Stimulated activated CD4-positive, alpha-beta T cell treated with anti-CD3 and anti-CD28 coated beads, Interleukin-15, amount 100 ng/mL, for 48 hours (primary cell): ENCODE results near the gene SRR.

ENCODE experiments used
- DNase-seq, 2 donors: peaks; one replicate each; pipeline ENCODE4 v3.0.0-alpha.2; 2020; ENCODE audit warnings: low read depth in 2 of 2

Gene SRR

DNA sequence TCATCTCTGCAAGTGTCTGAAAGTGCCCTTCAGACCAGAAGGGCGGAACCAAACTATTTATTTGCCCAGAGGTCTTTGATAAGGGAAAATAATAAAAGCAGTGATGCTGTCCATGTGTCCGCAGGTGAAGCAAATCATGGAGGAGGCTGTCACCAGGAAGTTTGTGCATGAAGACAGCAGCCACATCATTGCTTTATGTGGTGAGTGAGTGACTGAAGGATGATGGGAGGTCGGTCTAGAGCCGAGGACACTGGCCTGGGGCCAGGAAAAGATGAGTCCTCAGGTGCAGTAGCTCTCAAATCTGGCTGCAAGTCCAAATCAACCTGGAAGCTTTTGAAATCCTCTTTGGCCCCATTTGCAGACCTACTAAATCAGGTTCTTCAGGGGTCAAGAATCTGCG, 39.7 kb downstream of the SRR start:
- peak in 1 of 2 donors; percentile 49 for DNase-seq

DNA sequence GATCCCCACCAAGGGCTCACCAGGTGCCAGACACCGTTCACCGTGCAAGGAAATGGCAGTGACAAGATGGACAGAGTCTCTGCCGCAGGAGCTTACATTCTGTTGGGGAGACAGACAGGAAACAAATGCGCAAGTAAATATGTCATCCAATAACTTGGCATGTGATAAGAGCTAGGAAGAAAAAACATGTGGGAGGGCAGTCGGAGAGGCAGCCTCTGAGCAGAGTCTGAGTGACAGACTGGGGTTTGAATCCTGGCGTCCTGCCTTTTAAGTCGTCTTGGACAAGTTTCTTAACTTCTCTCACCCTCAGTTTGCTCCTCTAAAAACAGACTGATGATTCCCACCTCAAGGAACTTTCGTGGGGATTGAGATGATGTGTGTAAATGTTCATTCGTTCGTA, 40.8 kb downstream of the SRR start:
- no peak for DNase-seq

DNA sequence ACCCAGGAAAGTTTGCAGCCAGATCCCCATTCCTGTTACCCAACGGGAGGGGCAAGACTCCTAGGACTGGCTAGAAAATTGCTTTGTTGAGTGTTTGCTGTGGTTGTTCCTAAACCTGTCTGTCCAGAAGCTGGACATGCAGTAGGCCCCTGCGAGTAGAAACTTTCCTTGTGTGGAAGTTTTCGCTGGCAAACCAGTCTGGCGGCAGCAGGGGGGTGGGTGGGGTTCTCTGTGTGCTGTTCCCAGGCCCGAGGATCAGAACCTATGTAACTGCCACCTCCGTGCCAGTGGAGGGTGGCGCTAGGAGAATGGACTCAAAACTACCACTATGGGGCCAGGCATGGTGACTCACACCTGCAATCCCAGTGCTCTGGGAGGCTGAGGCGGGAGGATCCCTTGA, 42.7 kb downstream of the SRR start:
- DNase-seq = no peak

DNA sequence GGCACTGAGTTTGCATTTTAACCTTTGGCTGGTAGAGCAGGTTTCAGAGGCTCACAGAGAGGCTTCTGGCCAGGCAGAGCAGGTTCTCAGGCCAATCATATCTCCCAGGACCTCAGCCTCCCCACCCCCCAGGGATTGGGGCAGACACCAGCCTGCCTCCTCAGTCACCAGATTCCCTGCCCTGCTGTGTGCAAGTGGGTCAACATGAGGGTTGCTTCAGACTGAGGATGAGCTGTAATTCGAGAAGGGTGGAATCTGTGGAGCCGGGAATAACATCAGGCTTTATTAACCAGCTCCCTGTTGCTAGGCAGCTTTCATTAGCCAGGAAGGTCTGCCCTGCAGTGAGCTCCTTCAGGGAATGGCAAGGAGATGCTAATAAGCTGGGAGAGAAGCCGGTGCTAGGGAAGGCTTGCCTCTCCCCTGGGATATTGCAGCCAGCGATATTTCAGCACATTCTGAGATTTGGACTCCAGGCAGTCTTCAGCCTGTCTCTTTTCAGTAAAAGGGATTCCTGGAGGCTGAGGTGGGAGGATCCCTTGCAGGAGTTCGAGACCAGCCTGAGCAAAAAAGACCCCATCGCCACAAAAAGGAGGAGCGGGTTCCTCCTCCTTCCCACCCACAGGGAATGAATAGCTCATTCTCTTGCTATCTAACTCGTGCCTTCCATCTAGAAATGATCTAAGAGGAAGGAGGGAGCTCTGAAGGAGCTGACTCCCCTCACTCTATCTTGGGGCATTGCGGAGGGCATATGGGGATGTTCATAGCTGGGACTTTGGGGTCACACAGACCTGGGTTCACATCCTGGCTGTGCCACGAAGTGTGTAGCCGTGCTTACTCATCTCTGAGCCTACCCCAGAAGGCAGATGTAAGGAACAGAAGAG, 44.3 kb downstream of the SRR start:
- no peak for DNase-seq

DNA sequence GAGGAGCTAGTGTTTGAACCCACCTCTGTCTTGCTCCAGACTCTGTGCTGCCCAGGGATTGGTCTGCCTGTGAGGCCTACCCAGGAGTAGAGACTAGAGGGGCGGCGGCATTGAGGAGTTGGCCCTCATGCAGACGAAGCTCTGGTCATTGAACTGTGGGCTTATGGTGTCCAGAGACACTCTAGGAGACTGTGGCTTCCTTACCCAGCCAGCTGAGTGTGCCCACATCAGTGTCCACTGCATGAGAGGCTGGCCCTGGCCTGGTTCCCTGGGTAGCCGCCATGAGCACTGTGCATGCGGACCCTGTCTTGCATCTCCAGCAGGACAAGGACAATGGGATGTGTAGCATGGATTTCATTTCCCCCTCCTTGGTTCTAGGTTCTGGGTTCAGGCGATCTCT, 47.5 kb downstream of the SRR start:
- no peak for DNase-seq

DNA sequence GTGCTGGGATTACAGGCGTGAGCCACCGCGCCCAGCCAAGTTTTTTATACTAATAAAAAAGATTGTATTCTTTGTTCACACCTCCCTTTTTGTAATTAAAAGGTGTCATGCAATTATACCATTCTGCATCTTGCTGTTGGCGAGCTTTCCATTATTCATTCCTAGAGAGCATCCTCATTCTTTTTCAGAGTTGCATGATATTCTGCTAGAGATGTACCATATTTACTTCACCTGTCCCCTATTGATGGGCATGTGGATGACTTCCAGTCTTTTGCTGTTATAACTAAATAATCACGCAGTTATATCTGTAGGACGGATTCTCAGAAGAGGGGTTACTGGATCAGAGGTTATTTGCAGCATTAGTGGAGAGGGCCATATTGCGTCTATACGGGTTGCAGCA, 50.6 kb downstream of the SRR start:
- DNase-seq = no peak

DNA sequence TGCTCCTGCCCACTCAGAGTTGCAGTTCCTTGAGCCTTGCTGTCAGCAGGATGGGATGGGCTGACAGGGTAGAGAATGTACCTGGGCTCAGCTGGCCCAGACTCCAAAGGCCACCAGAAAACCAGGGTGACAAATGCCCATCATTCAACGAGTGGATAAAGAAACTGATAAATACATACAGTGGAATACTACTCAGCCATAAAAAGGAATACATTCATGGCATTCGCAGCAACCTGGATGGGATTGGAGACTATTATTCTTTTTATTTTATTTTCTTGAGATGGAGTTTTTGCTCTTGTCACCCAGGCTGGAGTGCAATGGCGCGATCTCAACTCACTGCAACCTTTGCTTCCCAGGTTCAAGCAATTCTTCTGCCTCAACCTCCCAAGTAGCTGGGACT, 53.5 kb downstream of the SRR start:
- DNase-seq = no peak

DNA sequence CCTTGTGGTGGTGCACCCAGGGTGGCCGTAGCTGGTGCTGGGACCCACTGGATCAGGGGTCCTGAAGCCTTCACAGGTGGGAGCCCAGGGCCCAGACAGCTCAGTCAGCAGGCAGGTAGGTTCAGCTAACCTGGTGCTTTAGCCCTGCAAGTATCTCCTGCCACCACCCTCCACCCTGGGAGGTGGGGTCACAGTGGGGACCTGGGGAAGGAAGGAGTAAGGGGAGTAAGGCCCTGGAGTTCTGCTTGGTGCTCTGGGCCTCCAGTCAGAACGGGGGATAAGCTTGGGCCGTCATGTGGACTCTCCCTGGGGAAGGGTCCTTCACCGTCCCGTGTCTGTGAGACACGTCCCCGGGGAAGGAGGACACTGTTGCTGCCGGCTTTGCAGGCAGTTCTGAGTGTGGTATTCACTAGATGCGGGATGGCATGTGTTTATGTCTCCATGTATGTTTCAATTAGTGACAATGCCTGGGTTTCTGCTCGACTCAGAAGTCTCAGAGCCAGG, 54.2 kb downstream of the SRR start:
- DNase-seq = no peak

DNA sequence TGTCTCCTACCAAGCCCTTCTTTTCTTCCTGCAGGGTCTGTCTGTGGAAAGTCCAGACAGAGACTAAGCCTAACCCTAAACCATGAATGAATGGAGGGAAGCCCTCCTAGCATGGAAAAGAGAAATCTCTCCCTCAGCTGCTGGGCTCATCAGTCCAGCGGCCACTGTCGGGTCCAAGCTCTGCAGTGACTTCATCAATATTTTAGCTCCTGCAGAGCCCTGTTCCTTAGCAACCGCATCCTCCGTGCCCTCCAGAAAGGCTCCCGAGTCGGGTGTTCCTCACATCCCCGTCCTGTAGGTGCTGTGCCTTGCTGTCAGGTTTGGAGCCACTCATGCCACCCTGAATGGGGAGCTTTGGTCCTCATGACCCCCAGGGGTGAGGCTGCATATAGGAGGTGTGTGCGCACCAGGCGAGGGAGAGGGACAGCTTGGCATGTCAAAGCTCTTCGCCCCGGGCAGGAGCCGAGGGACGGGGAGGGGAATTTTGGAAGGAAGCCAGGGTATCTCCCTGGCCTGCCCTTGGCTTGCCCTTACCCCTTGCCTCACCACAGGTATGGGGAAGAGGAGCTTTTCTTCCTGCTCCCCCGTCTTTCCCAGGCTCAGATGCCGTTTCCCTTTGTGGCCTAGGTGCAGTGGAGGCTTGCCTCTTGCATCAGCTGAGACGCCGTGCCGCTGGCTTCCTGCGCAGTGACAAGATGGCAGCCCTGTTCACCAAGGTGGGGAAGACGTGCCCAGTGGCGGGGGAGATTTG, 57.4 kb downstream of the SRR start:
- no peak for DNase-seq

DNA sequence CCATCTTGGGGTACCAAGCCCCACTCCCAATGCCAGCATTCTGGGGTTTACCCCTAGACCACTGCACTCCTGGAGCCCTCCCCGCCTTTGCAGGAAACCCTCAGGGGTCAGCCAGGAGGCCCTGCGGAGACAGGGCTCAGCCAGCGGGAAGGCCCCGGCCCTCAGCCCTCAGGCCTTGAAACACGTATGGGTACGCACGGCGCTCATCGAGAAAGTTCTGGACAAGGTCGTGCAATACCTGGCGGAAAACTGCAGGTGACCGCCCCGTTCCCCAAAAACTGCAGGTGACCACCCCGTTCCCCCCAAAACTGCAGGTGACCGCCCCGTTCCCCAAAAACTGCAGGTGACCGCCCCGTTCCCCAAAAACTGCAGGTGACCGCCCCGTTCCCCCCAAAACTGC, 58.3 kb downstream of the SRR start:
- DNase-seq = no peak

DNA sequence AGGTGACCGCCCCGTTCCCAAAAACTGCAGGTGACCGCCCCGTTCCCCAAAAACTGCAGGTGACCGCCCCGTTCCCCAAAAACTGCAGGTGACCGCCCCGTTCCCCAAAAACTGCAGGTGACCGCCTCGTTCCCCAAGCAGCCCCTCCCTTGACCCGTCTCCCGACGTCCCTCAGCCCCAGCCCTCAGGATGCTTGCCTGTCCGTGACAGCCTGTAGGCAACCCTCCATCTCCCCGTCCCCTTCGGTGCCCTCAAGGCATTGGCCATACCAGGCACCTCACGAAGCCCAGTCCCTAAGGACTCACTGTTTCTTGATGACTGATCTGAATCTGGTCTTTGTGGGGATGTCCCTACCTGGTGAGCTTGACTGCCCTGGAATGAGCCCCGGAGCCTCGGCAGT, 58.7 kb downstream of the SRR start:
- DNase-seq = no peak

DNA sequence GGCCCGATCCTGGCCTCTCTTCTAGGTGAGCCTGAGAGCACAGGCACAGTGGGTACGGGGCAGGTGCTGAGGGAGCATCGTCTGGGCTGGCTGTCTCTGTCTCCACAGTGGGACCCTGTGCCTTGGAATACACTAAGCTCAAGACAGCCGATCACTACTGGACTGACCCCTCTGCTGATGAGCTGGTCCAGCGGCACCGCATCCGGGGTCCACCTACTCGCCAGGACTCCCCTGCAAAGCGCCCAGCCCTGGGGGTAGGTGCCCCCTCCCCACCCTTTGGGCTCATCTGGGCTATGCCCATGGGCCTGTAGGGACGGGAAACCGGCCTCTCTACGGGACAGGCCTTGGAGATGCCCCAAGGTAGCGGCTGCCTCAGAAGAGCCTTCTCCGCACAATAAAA, 59.1 kb downstream of the SRR start:
- DNase-seq = no peak

DNA sequence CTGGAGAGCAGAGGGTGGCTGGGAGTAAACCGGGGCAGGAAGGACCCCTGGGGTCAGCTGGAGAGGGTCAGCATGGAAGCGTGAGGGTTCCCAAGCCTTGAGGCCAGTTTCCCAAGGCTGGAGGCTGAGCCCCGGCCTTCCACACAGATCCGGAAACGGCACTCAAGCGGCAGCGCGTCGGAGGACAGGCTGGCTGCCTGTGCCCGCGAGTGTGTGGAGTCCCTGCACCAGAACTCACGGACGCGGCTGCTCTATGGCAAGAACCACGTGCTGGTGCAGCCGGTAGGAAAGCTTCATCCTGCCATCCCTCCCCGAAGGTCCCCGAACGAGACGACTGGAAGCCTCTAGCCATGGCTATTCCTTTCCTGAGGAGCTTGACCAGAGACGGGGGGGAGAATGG, 59.6 kb downstream of the SRR start:
- no peak for DNase-seq

DNA sequence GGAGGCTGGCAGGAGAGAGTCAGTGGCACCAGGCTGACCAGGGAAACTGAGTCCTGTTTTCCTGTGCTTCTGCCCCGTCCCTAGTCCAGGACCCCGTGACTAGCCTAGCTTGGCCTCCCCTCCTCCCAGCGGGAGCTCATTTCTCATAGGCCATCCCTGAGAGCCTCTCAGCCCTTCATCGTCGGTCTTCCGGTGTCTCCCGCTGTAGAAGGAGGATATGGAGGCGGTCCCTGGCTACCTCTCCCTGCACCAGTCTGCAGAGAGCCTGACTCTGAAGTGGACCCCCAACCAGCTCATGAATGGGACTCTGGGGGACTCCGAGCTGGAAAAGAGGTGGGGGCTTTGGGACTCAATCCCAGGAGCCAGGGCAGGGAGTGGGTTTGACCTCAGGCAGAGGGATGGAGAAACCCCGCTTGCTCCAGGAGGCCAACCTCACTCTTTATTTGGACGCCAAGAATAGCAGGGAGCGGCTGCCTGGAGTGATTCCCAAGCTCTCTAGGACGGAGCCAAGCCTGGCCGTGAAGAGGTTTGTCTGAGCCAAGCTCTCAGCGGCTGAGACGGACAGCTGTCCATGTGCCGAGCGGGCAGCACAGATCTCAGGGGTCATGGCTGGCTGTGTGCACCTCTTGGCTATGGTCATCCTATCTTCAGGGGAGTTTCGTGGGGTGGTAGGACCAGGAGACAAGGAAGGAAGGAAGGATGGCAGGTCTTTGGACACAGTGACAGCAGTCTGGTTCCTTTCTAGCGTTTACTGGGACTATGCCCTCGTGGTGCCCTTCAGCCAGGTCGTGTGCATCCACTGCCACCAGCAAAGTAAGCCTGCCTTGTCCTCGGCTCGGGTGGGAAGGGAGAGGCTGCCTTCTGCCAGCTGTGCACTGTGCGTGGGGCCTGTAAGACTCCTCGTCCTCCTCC, 60.4 kb downstream of the SRR start:
- no peak for DNase-seq

DNA sequence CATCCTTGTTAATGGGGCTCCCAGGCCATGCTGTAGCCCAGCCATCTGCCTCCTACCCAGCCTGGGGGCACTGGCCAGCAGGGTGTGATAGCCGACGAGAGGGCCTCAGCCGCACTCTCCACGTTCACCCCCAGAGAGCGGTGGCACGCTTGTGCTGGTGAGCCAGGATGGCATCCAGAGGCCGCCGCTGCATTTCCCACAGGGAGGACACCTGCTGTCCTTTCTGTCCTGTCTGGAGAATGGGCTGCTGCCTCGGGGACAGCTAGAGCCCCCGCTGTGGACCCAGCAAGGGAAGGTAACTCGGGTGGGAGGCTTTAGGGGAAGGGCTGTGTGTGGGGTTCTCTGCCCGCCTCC, 61.0 kb downstream of the SRR start:
- no peak for DNase-seq

DNA sequence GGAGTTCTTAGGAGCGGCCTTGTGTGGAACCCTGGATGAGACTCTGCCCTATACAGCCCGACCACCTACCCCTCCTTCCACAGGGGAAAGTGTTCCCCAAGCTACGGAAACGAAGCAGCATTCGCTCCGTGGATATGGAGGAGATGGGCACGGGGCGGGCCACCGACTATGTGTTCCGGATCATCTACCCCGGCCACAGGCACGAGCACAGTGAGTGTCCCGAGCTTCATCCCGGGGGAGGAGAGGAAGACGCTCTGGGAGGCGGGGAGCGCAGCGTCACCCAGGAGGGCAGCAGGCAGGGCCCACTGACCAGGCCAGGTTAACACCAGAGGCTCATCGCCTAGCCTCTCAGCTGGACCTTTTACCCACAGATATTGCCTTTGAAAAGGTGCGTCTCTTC, 61.4 kb downstream of the SRR start:
- DNase-seq = no peak

DNA sequence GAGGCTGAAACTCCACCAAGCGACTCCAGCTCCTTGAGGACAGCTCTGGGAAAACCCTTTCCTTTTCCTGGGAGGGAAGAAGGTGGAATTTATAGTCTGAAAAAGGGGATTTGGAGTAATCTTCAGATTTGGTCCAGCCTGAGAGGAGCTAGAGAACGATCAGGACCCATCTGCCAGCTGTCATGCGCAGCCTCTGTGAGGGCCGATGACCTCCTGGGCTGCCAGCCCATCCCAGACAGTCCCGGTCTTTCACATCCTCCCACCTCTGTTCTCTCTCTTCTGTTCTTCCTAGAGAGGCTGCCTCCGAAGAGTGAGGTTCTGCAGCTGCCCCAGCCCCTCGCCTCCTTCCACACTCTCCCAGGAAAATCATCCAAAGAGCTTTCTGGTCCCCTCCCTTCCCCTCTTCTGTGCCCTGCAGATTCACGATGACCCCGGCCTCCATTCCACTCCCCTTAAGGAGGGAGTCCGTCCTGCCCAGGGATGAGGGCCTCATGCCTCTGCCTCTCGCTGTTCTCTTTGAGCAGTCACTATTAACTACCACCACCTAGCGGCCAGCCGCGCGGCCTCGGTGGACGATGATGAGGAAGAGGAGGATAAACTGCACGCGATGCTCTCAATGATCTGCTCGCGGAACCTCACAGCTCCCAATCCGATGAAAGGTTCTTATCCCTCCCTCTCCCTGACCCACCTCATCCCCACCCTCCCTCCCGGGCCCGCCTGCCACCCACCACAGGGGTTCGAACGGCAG, 63.2 kb downstream of the SRR start:
- DNase-seq = no peak

DNA sequence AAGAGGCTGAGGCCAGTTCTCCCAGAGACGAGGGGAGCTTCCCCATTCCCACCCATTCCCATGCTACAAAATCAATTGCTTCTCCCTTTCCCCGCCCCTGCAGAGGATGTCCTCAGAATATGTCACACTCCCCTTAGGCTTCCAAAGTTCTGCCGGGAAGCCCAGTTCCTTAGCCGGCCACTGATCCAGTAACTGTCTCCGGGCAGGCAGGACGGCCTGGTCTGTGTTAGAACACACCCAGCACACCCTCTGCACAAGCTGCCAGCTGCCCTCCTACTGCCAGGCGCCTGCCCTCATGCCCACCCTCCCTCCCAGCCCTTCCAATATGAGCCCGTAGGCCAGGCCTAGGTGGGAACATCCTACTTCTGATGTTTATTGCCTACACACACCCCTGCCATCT, 64.6 kb downstream of the SRR start:
- DNase-seq = no peak

DNA sequence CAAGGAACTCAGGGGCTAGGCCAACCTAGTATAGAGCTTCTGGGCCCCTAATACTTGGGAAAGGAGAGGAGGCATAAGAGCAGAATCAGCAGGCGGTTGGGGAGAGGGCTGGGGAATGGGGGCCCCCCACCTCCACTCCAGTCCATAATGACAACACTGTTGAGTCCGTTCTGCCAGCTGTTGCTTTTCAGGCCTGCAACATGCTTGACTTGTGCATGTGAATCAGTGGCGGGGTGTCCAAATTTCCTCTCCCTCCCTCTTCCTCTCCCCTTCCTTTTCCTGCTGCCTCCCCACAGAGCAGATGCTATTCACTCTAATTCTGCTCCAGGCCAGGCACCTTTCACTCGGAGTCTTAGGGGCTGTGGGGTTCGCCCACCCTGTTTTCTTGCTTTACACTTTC, 65.3 kb downstream of the SRR start:
- DNase-seq = no peak

DNA sequence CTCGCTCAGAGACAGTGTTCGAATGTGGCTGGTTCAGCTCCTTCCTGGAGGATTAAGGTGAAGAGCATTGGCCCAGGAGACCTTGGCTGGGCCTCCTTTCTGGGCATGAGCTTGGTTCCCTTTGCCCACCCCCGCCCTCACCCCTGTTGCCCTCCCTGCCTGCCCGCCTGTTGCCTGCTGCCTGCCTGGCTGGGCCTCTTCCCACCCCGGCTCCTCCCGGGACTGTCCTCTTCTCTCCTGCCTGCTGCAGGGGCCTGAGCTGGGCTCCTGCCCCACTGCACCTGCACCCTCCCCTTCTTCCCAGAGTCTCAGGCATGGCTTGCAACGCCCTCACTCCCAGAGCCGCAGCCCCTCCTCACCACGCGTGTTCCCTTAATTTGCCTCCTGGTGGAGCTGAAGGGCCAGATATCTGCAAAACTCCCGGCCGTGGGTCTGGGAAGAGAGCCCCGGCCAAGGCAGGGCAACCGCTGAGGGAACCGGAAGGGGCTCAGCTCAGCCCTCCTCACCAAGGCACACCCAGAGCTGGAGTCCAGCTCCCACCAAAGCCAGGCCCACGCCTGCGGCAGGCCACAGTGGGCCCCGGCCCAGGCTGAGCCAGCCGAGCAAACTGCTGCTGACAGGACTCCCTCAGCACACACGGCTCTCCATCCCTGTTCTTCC, 65.9 kb downstream of the SRR start:
- no peak for DNase-seq

DNA sequence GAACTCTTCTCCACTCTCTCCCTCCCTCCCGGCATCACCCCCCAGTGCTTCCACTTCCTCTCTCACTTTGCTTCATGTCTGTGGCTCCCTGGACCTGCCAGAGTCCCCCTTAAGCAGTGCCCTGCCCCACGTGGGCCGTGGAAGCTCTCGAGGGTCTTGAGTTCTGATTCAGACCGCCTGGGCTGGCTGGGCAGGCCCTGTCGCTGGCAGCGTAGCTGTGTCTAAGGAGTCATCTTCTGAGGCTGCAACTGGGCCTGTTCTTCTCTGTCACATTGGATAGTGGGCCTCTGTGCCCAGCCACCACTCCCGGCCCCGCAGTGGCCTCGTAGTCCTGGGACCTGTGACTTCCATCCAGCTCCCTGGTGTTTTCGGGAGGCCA, 66.5 kb downstream of the SRR start:
- no peak for DNase-seq
